Psoas muscle (tissue), 8 donors: ENCODE measurements around the gene INPPL1. TPM values are rescaled to one million over a fixed set of nuclear protein-coding genes. Genes with fewer than 3 reads are reported as not detected.

ENCODE experiments used
- ATAC-seq, 4 donors: fragments of 200-7000 bp; cut with Tn5 transposase; one replicate each; pipeline ENCODE4 v1.9.1; 2020; ENCODE audit warnings: moderate library complexity in 3 of 4, mild to moderate bottlenecking in 2 of 4
- DNase-seq, 2 donors: peaks; one replicate each; pipeline ENCODE4 v3.0.0-alpha.2; 2020
- H3K27ac ChIP-seq: fragments of 200-600 bp; one replicate; pipeline ENCODE4 v1.8.0; 2022
- H3K27me3 ChIP-seq, 3 donors: fragments of 200-600 bp in 1 of 3; one replicate each; pipeline versions ENCODE4 v1.6.1 to v1.8.0; 2013 to 2022; ENCODE audit warnings: low read length in 2 of 3, mild to moderate bottlenecking in 2 of 3, moderate library complexity in 1 of 3; ENCODE audit not compliant: insufficient read depth in 3 of 3
- H3K36me3 ChIP-seq, 2 donors: fragments of 200-600 bp in 1 of 2; one replicate each; pipeline versions ENCODE4 v1.6.1 to v1.8.0; 2013 to 2022; ENCODE audit warnings: low read depth in 1 of 2, mild to moderate bottlenecking in 1 of 2, moderate library complexity in 1 of 2; ENCODE audit not compliant: insufficient read depth in 1 of 2
- H3K4me1 ChIP-seq: fragments of 200-600 bp; one replicate; pipeline ENCODE4 v1.8.0; 2022
- H3K4me3 ChIP-seq: fragments of 200-600 bp; one replicate; pipeline ENCODE4 v1.8.0; 2022; ENCODE audit warnings: mild to moderate bottlenecking
- H3K9me3 ChIP-seq: fragments of 200-600 bp; one replicate; pipeline ENCODE4 v1.8.0; 2022
- WGBS, 3 donors: extraction: QIAGEN DNeasy Blood & Tissue Kit; methylation state at CpG; one replicate each; pipeline versions ENCODE4 v1.1.6 to v1.1.7; 2013; 5-methylcytosine and 5-hydroxymethylcytosine counted together
- intact Hi-C, 2 donors: fragments of 100-400 bp; cut with DNase I; formaldehyde crosslinking; loops; one replicate each; pipeline versions ENCODE4 v1.11.0 to v1.14.2; 2022
- polyA plus RNA-seq, 3 donors: library from polyadenylated mRNA; stranded (reverse); fragments of 200-250 nt; gene quantifications; one replicate each; pipeline ENCODE4 v1.2.3, GENCODE V29; 2013
- total RNA-seq, 4 donors: library from RNA; stranded (reverse); fragmentation: NEBNext Ultra II Directional in 2 of 4; extraction: Animal tissue kit (Norgen Biotek cat#: 25700) in 2 of 4; gene quantifications; one replicate each; pipeline versions ENCODE4 v1.2.1 to v1.2.4, GENCODE V29; 2021 to 2023
- TF ChIP-seq, protein P1 (sequence below): fragments of 200-600 bp; IDR thresholded peaks from one replicate; pipeline ENCODE4 v1.8.0; 2022; ENCODE audit warnings: antibody characterized with exemption
- donor health status: healthy with polysubstance abuse.
- donor health status: DM: no; HTN: no; CAD: no; lungs with moderate emphysema.
- donor health status: Bipolar disorder and iron deficiency.
- donor health status: healthy.
- donor health status: DM: yes; HTN: yes; CAD: no.
- donor health status: DM: no; HTN: no; CAD: no.
- donor health status: DM: no; HTN: no; CAD: no.
- donor health status: DM: yes; HTN: yes; CAD: no.

INPPL1 gene
- total and polyA plus RNA-seq, 7 donors = 35.2 to 125 (median 90.7) TPM

GRCh38 chr11:72216638-72217037 is 7.9 kb upstream of the INPPL1 start, which contains the start of gene FOLR2:
Gene FOLR2 (plus strand): TSS chr11:72216794. CDS start chr11:72218585, 1,791 bp downstream.
- intact Hi-C loops = no loop called here
- WGBS, 3 donors = 79 to 85% (median 83%) methylated on average over 6 of the region's 6 CpGs
- TF ChIP-seq, protein P1, sequence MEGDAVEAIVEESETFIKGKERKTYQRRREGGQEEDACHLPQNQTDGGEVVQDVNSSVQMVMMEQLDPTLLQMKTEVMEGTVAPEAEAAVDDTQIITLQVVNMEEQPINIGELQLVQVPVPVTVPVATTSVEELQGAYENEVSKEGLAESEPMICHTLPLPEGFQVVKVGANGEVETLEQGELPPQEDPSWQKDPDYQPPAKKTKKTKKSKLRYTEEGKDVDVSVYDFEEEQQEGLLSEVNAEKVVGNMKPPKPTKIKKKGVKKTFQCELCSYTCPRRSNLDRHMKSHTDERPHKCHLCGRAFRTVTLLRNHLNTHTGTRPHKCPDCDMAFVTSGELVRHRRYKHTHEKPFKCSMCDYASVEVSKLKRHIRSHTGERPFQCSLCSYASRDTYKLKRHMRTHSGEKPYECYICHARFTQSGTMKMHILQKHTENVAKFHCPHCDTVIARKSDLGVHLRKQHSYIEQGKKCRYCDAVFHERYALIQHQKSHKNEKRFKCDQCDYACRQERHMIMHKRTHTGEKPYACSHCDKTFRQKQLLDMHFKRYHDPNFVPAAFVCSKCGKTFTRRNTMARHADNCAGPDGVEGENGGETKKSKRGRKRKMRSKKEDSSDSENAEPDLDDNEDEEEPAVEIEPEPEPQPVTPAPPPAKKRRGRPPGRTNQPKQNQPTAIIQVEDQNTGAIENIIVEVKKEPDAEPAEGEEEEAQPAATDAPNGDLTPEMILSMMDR = no peak
- no peak for ATAC-seq
- H3K27ac ChIP-seq = no peak within 1 kb of the TSS
- H3K9me3 ChIP-seq = no peaks in the 10 kb centered on the region
- no peaks in the 10 kb centered on the region for H3K36me3 ChIP-seq
- H3K27me3 ChIP-seq = no peaks in the 10 kb centered on the region
- H3K4me1 ChIP-seq = no peaks in the 10 kb centered on the region
- DNase-seq = no peak
- H3K4me3 ChIP-seq = peak within 1 kb of the TSS; percentile 25

- Histone ChIP-seq H3K4me3 (peak overlapping the region; percentile 22), H3K27me3 (no peaks in the 10 kb centered on the region), H3K36me3 (no peaks in the 10 kb centered on the region), H3K27ac (no peak overlapping the region), H3K4me1 (peaks cover 6% of the 10 kb centered on the region), H3K9me3 (no peaks in the 10 kb centered on the region)
- intact Hi-C loops = no loop called here
- no peak for ATAC-seq
- TF ChIP-seq, protein P1 = no peak
- WGBS, 3 donors = 16 to 29% (median 29%) methylated on average over 2 of the region's 2 CpGs
- no peak for DNase-seq
These were observed 6.7 kb upstream of the INPPL1 start for GRCh38 chr11:72217841-72218240.

GRCh38 chr11:72218251-72218745 is 6.3 kb upstream of the INPPL1 start:
- H3K9me3 ChIP-seq = no peaks in the 10 kb centered on the region
- no peaks in the 10 kb centered on the region for H3K27me3 ChIP-seq
- ATAC-seq = no peak
- H3K27ac ChIP-seq = no peak overlapping the region
- H3K36me3 ChIP-seq = no peaks in the 10 kb centered on the region
- TF ChIP-seq, protein P1 = no peak
- peak overlapping the region; percentile 22 for H3K4me3 ChIP-seq
- DNase-seq = no peak
- whole genome bisulfite sequencing, 3 donors = 84 to 93% (median 85%) methylated on average over 5 of the region's 5 CpGs
- intact Hi-C loops = no loop called here
- peaks cover 6% of the 10 kb centered on the region for H3K4me1 ChIP-seq

DNA sequence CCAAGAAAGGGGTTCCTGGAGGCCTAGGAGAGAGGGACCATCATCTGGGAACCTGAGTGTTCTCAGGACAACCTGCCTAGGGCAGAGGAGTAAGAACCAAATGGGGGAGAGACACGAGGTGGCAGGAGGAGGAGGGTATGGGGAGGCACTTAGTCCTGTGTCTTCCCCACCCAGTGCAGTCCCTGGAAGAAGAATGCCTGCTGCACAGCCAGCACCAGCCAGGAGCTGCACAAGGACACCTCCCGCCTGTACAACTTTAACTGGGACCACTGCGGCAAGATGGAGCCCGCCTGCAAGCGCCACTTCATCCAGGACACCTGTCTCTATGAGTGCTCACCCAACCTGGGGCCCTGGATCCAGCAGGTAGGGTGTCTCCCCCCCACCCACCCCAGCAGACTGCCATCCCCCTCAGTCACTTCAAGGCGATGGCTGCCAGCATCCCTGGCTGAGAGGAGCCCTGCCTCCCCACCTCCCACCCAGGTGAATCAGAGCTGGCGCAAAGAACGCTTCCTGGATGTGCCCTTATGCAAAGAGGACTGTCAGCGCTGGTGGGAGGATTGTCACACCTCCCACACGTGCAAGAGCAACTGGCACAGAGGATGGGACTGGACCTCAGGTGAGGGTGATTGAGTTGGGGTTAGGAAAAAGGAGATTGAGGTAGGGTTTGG is 3.7 kb upstream of the INPPL1 start:
- H3K4me1 ChIP-seq = peaks cover 14% of the 10 kb centered on the region
- 85 to 89% (median 88%) methylated on average over 10 of the region's 10 CpGs for WGBS, 3 donors
- intact Hi-C loops = loop anchor here in 1 of 2 donors (5.0 kb wide), 2 partner anchors 109 to 211 kb away; partner anchors contain the start of genes ANAPC15 and CLPB
- no peaks in the 10 kb centered on the region for H3K36me3 ChIP-seq
- no peak for DNase-seq
- H3K27me3 ChIP-seq = no peaks in the 10 kb centered on the region
- TF ChIP-seq, protein P1 = no peak
- no peak for ATAC-seq
- no peak overlapping the region for H3K4me3 ChIP-seq
- no peak overlapping the region for H3K27ac ChIP-seq
- no peaks in the 10 kb centered on the region for H3K9me3 ChIP-seq
